Natural killer cell (primary cell): ENCODE measurements around the gene LRRK2. TPM values are rescaled to one million over a fixed set of nuclear protein-coding genes. Genes with fewer than 3 reads are reported as not detected.

Experiments
- ATAC-seq, 3 donors: fragments of 150-1000 bp in 2 of 3; fragments of 200-7000 bp in 1 of 3; cut with Tn5 transposase; 1 replicate in 1 of 3; 2 replicates in 2 of 3; pipeline ENCODE4 v1.10.0; 2021; ENCODE audit warnings: mild to moderate bottlenecking in 2 of 3, moderate library complexity in 2 of 3
- DNase-seq, 2 donors: peaks; one replicate each; pipeline versions ENCODE4 v3.0.0 to v3.0.0-alpha.2; 2013 to 2021; ENCODE audit warnings: mixed read lengths in 1 of 2
- H3K27ac ChIP-seq: one replicate; pipeline ENCODE4 v1.5.1; 2013; ENCODE audit warnings: mild to moderate bottlenecking, low read length
- H3K27me3 ChIP-seq: one replicate; pipeline ENCODE4 v1.6.1; 2013; ENCODE audit warnings: low read length; ENCODE audit not compliant: control insufficient read depth, insufficient read depth
- H3K36me3 ChIP-seq: one replicate; pipeline ENCODE4 v1.6.1; 2013; ENCODE audit warnings: low read length; ENCODE audit not compliant: control insufficient read depth, insufficient read depth
- H3K4me1 ChIP-seq: one replicate; pipeline ENCODE4 v1.6.1; 2013; ENCODE audit warnings: low read length; ENCODE audit not compliant: control insufficient read depth, insufficient read depth
- H3K4me3 ChIP-seq: one replicate; pipeline ENCODE4 v1.5.1; 2013; ENCODE audit warnings: low read length
- H3K9me3 ChIP-seq: one replicate; pipeline ENCODE4 v1.6.1; 2013; ENCODE audit warnings: low read length; ENCODE audit not compliant: control insufficient read depth, insufficient read depth
- H3K27ac Mint-ChIP-seq, 2 donors: one replicate each; pipeline ENCODE4 v1.8.0; 2022; ENCODE audit warnings: mild to moderate bottlenecking in 2 of 2, mixed read lengths in 2 of 2, moderate library complexity in 1 of 2
- H3K27me3 Mint-ChIP-seq, 2 donors: one replicate each; pipeline ENCODE4 v1.8.0; 2022; ENCODE audit warnings: low read depth in 2 of 2, mixed read lengths in 2 of 2
- H3K36me3 Mint-ChIP-seq: one replicate; pipeline ENCODE4 v1.8.0; 2022; ENCODE audit warnings: mixed read lengths
- H3K4me1 Mint-ChIP-seq, 2 donors: one replicate each; pipeline ENCODE4 v1.8.0; 2022; ENCODE audit warnings: mixed read lengths in 2 of 2
- H3K4me3 Mint-ChIP-seq: one replicate; pipeline ENCODE4 v1.8.0; 2022; ENCODE audit warnings: mild to moderate bottlenecking, moderate library complexity, mixed read lengths
- H3K9me3 Mint-ChIP-seq, 2 donors: one replicate each; pipeline ENCODE4 v1.8.0; 2022; ENCODE audit warnings: mixed read lengths in 2 of 2
- CTCF ChIP-seq: fragments of 200-600 bp; IDR thresholded peaks from one replicate; pipeline ENCODE4 v1.8.0; 2022; ENCODE audit warnings: antibody characterized with exemption
- WGBS: methylation state at CpG from one replicate; pipeline ENCODE4 v1.1.7; 2013; ENCODE audit warnings: missing lambda C conversion rate; ENCODE audit not compliant: insufficient coverage; 5-methylcytosine and 5-hydroxymethylcytosine counted together
- intact Hi-C: fragments of 100-400 bp; cut with micrococcal nuclease; formaldehyde crosslinking; loops from one replicate; pipeline ENCODE4 v1.14.2; 2022
- total RNA-seq, 4 donors: library from RNA; stranded (reverse); fragments of 120-200 nt in 1 of 4; gene quantifications; one replicate each; pipeline versions ENCODE4 v1.2.3 to v1.2.4, GENCODE V29; 2013 to 2022

LRRK2 gene
- total RNA-seq, 3 donors from 2014 or later (not counting 1 experiment from before 2014, with no cell fraction given): 1.6 to 6.1 (median 3.3) TPM

GRCh38 chr12:40202095-40203059, 22.4 kb upstream of the LRRK2 start:
- H3K27ac Mint-ChIP-seq: no peak overlapping the region
- no peak for ATAC-seq
- H3K27me3 Mint-ChIP-seq: no peaks in the 10 kb centered on the region
- DNase-seq: no peak
- 9% methylated on average over 1 of the region's 1 CpG for WGBS
- H3K4me1 Mint-ChIP-seq: peaks cover 0 to 10% of the 10 kb centered on the region in 2 donors
- Histone ChIP-seq H3K9me3 (no peaks in the 10 kb centered on the region), H3K36me3 (no peaks in the 10 kb centered on the region), H3K27me3 (no peaks in the 10 kb centered on the region), H3K4me1 (no peaks in the 10 kb centered on the region), H3K4me3 (no peak overlapping the region), H3K27ac (no peak overlapping the region)
- no peaks in the 10 kb centered on the region for H3K36me3 Mint-ChIP-seq
- peaks cover 0 to 2% of the 10 kb centered on the region in 2 donors for H3K9me3 Mint-ChIP-seq
- no peak for TF ChIP-seq CTCF
- intact Hi-C loops: no loop called here
- H3K4me3 Mint-ChIP-seq: no peak overlapping the region

- 86% methylated on average over 1 of the region's 5 CpGs for WGBS
- no peak for ATAC-seq
These were observed 21.8 kb upstream of the LRRK2 start for GRCh38 chr12:40203060-40203430.

GRCh38 chr12:40204337-40204736, 20.5 kb upstream of the LRRK2 start:
- Mint-ChIP-seq H3K27me3 (no peaks in the 10 kb centered on the region), H3K4me3 (no peak overlapping the region), H3K4me1 (peaks cover 0 to 10% of the 10 kb centered on the region in 2 donors), H3K27ac (no peak overlapping the region), H3K36me3 (no peaks in the 10 kb centered on the region), H3K9me3 (no peaks in the 10 kb centered on the region)
- no peak for DNase-seq
- intact Hi-C loops: no loop called here
- WGBS: 95% methylated on average over 2 of the region's 3 CpGs
- H3K4me1 ChIP-seq: no peaks in the 10 kb centered on the region
- no peaks in the 10 kb centered on the region for H3K36me3 ChIP-seq
- TF ChIP-seq CTCF: no peak
- no peak for ATAC-seq
- no peak overlapping the region for H3K27ac ChIP-seq
- no peak overlapping the region for H3K4me3 ChIP-seq
- H3K9me3 ChIP-seq: no peaks in the 10 kb centered on the region
- H3K27me3 ChIP-seq: no peaks in the 10 kb centered on the region

More at GRCh38 chr12:40203060-40203430, 21.8 kb upstream of the LRRK2 start:
- Histone ChIP-seq H3K27me3 (no peaks in the 10 kb centered on the region), H3K27ac (no peak overlapping the region), H3K36me3 (no peaks in the 10 kb centered on the region), H3K4me3 (no peak overlapping the region), H3K4me1 (no peaks in the 10 kb centered on the region), H3K9me3 (no peaks in the 10 kb centered on the region)
- DNase-seq: no peak
- Mint-ChIP-seq H3K27ac (no peak overlapping the region), H3K9me3 (peaks cover 0 to 2% of the 10 kb centered on the region in 2 donors), H3K36me3 (no peaks in the 10 kb centered on the region), H3K4me3 (no peak overlapping the region), H3K27me3 (no peaks in the 10 kb centered on the region), H3K4me1 (peaks cover 0 to 10% of the 10 kb centered on the region in 2 donors)
- TF ChIP-seq CTCF: no peak
- intact Hi-C loops: no loop called here
